H1 (cell line): ENCODE results near the gene GALNT9.

Source experiments
- CEBPB ChIP-seq: IDR thresholded peaks from 2 replicates; pipeline ENCODE4 v1.6.1; 2012; ENCODE audit warnings: low read depth, low read length
- EZH2 ChIP-seq: fragments of 200-600 bp; sonication (generic); IDR thresholded peaks from 2 replicates; pipeline ENCODE4 v1.7.1; 2012; ENCODE audit warnings: low read depth, mild to moderate bottlenecking, moderate library complexity, low read length, inconsistent platforms; ENCODE audit not compliant: severe bottlenecking
- GABPA ChIP-seq: IDR thresholded peaks from 2 replicates; pipeline ENCODE4 v1.6.1; 2011; ENCODE audit warnings: mild to moderate bottlenecking, low read length, moderate library complexity, borderline replicate concordance; ENCODE audit not compliant: insufficient read depth
- JUND ChIP-seq: IDR thresholded peaks from 2 replicates; pipeline ENCODE4 v1.6.1; 2011; ENCODE audit warnings: mild to moderate bottlenecking, improper control_type of control experiment, low read length
- KDM5A ChIP-seq: fragments of 200-600 bp; IDR thresholded peaks from 2 replicates; pipeline ENCODE4 v1.7.1; 2012; ENCODE audit warnings: mild to moderate bottlenecking, low read length, inconsistent platforms, mixed read lengths
- POLR2A ChIP-seq, 2 experiments: IDR thresholded peaks; 1 replicate in 1 of 2; 2 replicates in 1 of 2; pipeline ENCODE4 v1.6.1; 2011; ENCODE audit warnings: low read depth in 2 of 2, low read length in 2 of 2, mild to moderate bottlenecking in 2 of 2; ENCODE audit errors: control extremely low read depth in 1 of 2
- POLR2AphosphoS5 ChIP-seq: IDR thresholded peaks from 2 replicates; pipeline ENCODE4 v1.6.1; 2011; ENCODE audit warnings: low read depth, low read length
- TAF1 ChIP-seq: IDR thresholded peaks from 2 replicates; pipeline ENCODE4 v1.6.1; 2011; ENCODE audit warnings: mild to moderate bottlenecking, low read depth, low read length
- YY1 ChIP-seq: IDR thresholded peaks from 2 replicates; pipeline ENCODE4 v1.6.1; 2011; ENCODE audit warnings: low read depth, mild to moderate bottlenecking, low read length
- ZNF274 ChIP-seq: IDR thresholded peaks from 2 replicates; pipeline ENCODE4 v1.7.0; 2012; ENCODE audit warnings: low read length, borderline replicate concordance; ENCODE audit errors: extremely low read depth
- TF ChIP-seq, protein P1 (sequence below), 3 experiments: IDR thresholded peaks; 1 replicate in 2 of 3; 2 replicates in 1 of 3; pipeline versions ENCODE4 v1.5.1 to v1.6.1; 2011; ENCODE audit warnings: low read length in 3 of 3, mild to moderate bottlenecking in 3 of 3, inconsistent platforms in 2 of 3, low read depth in 1 of 3, moderate library complexity in 1 of 3; ENCODE audit not compliant: insufficient read depth in 1 of 3; ENCODE audit errors: control extremely low read depth in 1 of 3
- TF ChIP-seq, protein P2 (sequence below): IDR thresholded peaks from 2 replicates; pipeline ENCODE4 v1.6.1; 2011; ENCODE audit warnings: low read depth, mild to moderate bottlenecking, low read length; ENCODE audit not compliant: insufficient read depth

DNA sequence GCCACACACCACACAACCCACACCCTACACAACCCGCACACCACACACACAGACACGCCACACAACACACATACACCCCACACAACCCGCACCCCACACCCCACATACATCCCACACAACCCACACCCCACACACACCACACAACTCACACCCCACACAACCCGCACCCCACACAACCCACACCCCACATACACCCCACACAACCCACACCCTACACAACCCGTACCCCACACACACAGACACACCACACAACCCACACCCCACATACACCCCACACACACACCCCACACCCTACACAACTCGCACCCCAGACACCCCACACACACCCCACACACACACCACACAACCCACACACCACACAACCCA is 106.6 kb downstream of the GALNT9 start:
- TF ChIP-seq YY1 (no peak), POLR2AphosphoS5 (no peak), JUND (no peak), CEBPB (no peak), TAF1 (no peak), POLR2A (IDR thresholded peaks at IDR 0.05; ENCODE audit: control extremely low read depth in 1 of 2, low read depth in 2 of 2, low read length in 2 of 2) (no peak), GABPA (no peak), ZNF274 (no peak), KDM5A (no peak), EZH2 (no peak)
- TF ChIP-seq, protein P1, sequence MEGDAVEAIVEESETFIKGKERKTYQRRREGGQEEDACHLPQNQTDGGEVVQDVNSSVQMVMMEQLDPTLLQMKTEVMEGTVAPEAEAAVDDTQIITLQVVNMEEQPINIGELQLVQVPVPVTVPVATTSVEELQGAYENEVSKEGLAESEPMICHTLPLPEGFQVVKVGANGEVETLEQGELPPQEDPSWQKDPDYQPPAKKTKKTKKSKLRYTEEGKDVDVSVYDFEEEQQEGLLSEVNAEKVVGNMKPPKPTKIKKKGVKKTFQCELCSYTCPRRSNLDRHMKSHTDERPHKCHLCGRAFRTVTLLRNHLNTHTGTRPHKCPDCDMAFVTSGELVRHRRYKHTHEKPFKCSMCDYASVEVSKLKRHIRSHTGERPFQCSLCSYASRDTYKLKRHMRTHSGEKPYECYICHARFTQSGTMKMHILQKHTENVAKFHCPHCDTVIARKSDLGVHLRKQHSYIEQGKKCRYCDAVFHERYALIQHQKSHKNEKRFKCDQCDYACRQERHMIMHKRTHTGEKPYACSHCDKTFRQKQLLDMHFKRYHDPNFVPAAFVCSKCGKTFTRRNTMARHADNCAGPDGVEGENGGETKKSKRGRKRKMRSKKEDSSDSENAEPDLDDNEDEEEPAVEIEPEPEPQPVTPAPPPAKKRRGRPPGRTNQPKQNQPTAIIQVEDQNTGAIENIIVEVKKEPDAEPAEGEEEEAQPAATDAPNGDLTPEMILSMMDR (IDR thresholded peaks at IDR 0.05; ENCODE audit: control extremely low read depth in 1 of 3, insufficient read depth in 1 of 3, low read depth in 1 of 3, low read length in 3 of 3), result no peak
- TF ChIP-seq, protein P2, sequence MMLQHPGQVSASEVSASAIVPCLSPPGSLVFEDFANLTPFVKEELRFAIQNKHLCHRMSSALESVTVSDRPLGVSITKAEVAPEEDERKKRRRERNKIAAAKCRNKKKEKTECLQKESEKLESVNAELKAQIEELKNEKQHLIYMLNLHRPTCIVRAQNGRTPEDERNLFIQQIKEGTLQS, result no peak
